Heart left ventricle (tissue), 13 donors: ENCODE measurements around the gene CCDC127.
"Not testable (repeated sequence)": the region's sequence is repeated elsewhere in the genome, so short reads cannot be mapped to it uniquely, and the experiment has no call there.

Experiments used
- CTCF ChIP-seq, 12 donors: fragments of 200-600 bp; sonication (generic) in 4 of 12; IDR thresholded peaks; one replicate each; pipeline versions ENCODE4 v1.5.0 to v1.8.0; 2018 to 2022; ENCODE audit warnings: antibody characterized with exemption in 12 of 12, mild to moderate bottlenecking in 5 of 12
- POLR2A ChIP-seq, 2 donors: fragments of 450-650 bp; IDR thresholded peaks; one replicate each; pipeline ENCODE4 v1.6.1; 2017; ENCODE audit warnings: antibody characterized with exemption in 2 of 2, mild to moderate bottlenecking in 2 of 2, moderate library complexity in 2 of 2
- donor health status: ischemic (EF 13 %, LVEDD 7.1; RV severe dilation, severe dysfunction).
- donor health status: DM: no; HTN: yes; CAD: no.
- donor health status: DM: no; HTN: no; CAD: no.
- donor health status: ischemic (EF 25% LVEDD 6.9; RV normal size, moderate dysfunction).
- donor health status: ischemic (EF 25% LVEDD 5.7; RV mildly dilated, moderate dysfunction).
- donor health status: ischemic (EF 35%, LVEDD 5.7; RV mildly dilated, moderate dysfunction).
- donor health status: nonischemic (EF 11% LVEDD 7.7; RV severe dilation, severe dysfunction).
- donor health status: DM: yes; HTN: yes; CAD: no.
- donor health status: PGD.
- donor health status: ischemic (EF 29% LVEDD 5.4; RV normal size, mild dysfunction).
- donor health status: nonischemic (EF 23%, LVEDD 6.1; RV moderate dilation, normal function).

DNA sequence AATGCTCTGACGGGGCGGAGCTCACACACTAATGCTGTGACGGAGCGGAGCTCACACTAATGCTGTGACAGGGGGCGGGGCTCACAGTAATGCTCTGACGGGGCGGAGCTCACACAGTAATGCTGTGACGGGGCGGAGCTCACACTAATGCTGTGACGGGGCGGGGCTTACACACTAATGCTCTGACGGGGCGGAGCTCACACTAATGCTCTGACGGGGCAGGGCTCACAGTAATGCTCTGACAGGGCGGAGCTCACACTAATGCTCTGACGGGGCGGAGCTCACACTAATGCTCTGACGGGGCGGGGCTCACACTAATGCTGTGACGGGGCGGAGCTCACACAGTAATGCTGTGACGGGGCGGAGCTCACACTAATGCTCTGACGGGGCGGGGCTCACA is 53.2 kb downstream of the CCDC127 start:
- TF ChIP-seq CTCF, POLR2A (IDR thresholded peaks at IDR 0.05): not testable (repeated sequence)
